A172 (cell line): Measurements from ENCODE around the gene DPF3. TPM values are rescaled to one million over a fixed set of nuclear protein-coding genes. Genes with fewer than 3 reads are reported as not detected.

ENCODE experiments used
- DNase-seq: peaks from one replicate; pipeline ENCODE4 v3.0.0-alpha.2; 2015; ENCODE audit warnings: low spot score
- total RNA-seq: library from RNA; depleted of rRNA; stranded (reverse); fragments of >200 nt; shearing (Covaris generic); gene quantifications from 2 replicates; pipeline ENCODE4 v1.2.3, GENCODE V29; 2014

The DPF3 gene
- total RNA-seq, 1 experiment from 2014 or later: 3.2 TPM

- peak; percentile 68 for DNase-seq
Measured at GRCh38 chr14:72904840-72905561, 11.1 kb upstream of the DPF3 start.

- DNase-seq: no peak
Measured at GRCh38 chr14:72904218-72904617, 10.3 kb upstream of the DPF3 start.

- no peak for DNase-seq
Measured at GRCh38 chr14:72903716-72904115, 9.8 kb upstream of the DPF3 start.

GRCh38 chr14:72902801-72903530, 9.1 kb upstream of the DPF3 start:
- DNase-seq: no peak

GRCh38 chr14:72901361-72901760, 7.5 kb upstream of the DPF3 start:
- DNase-seq: no peak

GRCh38 chr14:72898448-72898847, 4.5 kb upstream of the DPF3 start:
- DNase-seq: no peak

GRCh38 chr14:72894623-72895378, 900 bp upstream of the DPF3 start:
- no peak for DNase-seq

GRCh38 chr14:72894323-72894622, 372 bp upstream of the DPF3 start:
- DNase-seq: no peak

GRCh38 chr14:72892879-72893635, 844 bp downstream of the DPF3 start:
- no peak for DNase-seq

- DNase-seq: peak; percentile 23
Measured at GRCh38 chr14:72892103-72892878, 1.6 kb downstream of the DPF3 start.

- no peak for DNase-seq
Measured at GRCh38 chr14:72891666-72892102, 2.2 kb downstream of the DPF3 start.

GRCh38 chr14:72889366-72889765, 4.5 kb downstream of the DPF3 start:
- no peak for DNase-seq

GRCh38 chr14:72888636-72889201, 5.2 kb downstream of the DPF3 start:
- no peak for DNase-seq

- no peak for DNase-seq
Measured at GRCh38 chr14:72888192-72888591, 5.7 kb downstream of the DPF3 start.

- no peak for DNase-seq
Measured at GRCh38 chr14:72887514-72887913, 6.4 kb downstream of the DPF3 start.

GRCh38 chr14:72884386-72884785, 9.5 kb downstream of the DPF3 start:
- DNase-seq: no peak

- peak; percentile 16 for DNase-seq
Measured at GRCh38 chr14:72883961-72884360, 9.9 kb downstream of the DPF3 start.

- DNase-seq: no peak
Measured at GRCh38 chr14:72883109-72883508, 10.8 kb downstream of the DPF3 start.

- DNase-seq: no peak
Measured at GRCh38 chr14:72882463-72882862, 11.4 kb downstream of the DPF3 start.

- DNase-seq: no peak
Measured at GRCh38 chr14:72882047-72882446, 11.9 kb downstream of the DPF3 start.

GRCh38 chr14:72881543-72881942, 12.4 kb downstream of the DPF3 start:
- DNase-seq: no peak
